Esophagus mucosa (tissue), 1 donor: ENCODE data around the gene ACY1. TPM values are rescaled to one million over a fixed set of nuclear protein-coding genes. Genes with fewer than 3 reads are reported as not detected.
A peak's percentile ranks its signal among the peaks of the same experiment; 100 is the strongest.

Source experiments
- ATAC-seq: fragments of 200-7000 bp; cut with Tn5 transposase; one replicate; pipeline ENCODE4 v1.9.1; 2020
- total RNA-seq: library from RNA; stranded (reverse); gene quantifications from one replicate; pipeline ENCODE4 v1.2.4, GENCODE V29; 2023
- donor health status: DM: yes; HTN: yes; CAD: no.

Gene ACY1
- total RNA-seq: 27.4 TPM

DNA sequence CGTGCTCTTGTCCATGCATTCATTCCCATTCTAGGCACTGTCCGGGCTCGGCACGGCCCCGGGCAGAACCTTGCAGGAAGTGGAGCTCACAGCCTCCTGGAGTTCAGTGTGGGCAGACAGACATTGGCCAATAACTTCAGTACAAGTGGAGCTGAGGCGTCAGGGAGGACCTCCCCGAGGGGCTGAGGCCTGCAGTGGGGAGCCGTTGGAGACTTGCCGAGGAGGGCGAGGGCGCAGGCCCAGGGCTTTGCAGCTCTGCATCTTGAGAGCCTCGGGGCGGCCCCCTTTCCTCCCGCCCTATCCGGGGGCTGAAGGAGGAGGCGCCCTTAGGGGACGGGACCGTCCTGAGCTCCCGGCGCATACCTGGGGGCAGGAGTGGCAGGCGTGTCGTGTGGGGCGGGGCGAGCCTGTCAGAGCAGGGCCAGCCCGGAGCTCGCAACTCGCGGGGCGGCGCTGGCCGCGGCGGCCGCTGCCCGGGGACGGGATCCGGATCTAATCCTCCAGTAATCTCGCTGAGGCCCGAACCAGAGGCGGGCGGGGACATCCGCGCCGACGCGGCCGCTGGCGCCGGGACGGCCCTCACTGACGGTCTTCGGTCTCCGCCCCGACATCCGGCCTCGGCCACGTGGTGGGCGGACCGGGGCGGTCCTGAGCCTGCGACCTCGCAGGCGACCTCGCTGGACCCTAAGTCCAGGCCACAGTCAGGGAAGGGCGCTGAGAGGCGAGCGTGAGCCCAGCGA, at the start of gene ACY1:
TSS of gene ACY1 (plus strand) at position 698 of the 740 bp plus-strand sequence. CDS start 530 bp downstream, outside the sequence.
- peak; percentile 84 for ATAC-seq

DNA sequence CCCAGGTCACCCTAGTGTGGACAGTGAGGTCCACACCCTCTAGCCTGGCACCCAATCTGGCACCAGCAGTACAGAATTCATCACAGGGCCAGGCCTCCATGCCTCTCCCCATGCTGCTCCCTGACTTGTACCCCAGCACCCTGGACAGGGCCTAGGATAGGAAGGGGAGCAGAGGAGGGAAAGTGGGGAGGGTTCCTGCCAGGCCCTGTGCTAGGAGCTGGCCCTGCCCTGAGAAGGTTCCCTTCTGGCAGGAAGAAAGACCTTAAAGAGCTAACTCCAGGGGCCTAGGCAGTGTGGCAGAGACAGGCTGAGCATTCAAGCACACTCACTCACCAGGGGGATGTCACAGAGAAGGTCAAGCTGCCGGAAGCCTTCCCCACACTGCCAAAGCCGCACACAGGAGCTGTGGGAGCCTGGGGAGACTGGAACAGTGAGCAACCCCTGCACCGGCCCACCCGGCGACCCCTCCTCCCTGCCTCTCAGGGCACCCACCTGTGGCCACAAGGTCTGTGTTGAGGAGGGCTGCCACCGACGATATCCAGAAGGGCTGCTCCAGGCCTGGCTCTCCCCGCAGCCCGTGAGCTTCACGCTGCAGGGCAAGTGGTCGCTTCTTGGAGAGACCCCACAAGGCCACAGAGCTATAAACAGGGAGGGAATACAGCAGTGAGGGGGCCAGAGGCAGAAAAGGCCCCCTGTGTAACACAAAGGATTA, 49.0 kb upstream of the ACY1 start:
- ATAC-seq: no peak

DNA sequence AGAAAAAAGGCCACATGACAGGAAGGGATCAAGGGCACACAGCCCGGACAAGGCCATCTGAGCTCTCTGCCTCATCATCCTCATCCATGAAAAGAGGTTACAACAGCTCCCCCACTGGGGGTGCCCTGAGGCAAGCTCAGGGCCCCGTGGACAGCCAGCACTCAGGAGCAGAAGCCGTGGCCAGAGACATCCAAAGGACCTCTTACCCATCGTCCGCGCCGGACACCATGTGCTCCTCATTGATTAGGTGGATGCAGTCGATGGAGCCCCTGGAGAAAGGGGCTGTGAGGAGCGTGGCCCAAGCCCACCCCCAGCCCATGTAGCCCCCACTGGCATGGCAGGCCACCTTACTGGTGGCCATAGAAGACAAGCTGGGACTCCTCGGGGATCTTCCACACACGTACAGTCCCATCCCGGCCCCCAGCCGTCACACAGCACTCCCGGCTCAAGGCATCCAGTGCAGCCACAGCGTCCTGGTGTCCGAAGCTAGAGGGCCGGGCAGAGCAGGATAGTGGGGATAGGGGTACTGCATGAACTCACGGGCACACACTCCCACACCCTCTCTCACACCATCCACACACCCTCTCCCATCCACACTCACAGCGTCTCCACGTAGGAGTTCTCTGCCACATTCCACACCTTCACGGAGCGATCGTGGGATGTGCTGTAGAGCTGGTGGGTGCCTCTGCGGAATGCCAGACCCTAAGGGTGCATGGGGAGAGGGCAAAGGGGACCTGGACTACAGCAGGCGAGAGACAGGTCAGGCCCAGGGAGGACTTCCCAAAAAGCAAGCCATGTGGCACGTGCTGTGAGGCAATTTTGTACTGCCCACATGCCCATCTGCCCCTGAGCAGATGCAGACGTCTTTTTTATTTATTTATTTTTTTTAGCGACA, 48.1 kb upstream of the ACY1 start:
- ATAC-seq: no peak

DNA sequence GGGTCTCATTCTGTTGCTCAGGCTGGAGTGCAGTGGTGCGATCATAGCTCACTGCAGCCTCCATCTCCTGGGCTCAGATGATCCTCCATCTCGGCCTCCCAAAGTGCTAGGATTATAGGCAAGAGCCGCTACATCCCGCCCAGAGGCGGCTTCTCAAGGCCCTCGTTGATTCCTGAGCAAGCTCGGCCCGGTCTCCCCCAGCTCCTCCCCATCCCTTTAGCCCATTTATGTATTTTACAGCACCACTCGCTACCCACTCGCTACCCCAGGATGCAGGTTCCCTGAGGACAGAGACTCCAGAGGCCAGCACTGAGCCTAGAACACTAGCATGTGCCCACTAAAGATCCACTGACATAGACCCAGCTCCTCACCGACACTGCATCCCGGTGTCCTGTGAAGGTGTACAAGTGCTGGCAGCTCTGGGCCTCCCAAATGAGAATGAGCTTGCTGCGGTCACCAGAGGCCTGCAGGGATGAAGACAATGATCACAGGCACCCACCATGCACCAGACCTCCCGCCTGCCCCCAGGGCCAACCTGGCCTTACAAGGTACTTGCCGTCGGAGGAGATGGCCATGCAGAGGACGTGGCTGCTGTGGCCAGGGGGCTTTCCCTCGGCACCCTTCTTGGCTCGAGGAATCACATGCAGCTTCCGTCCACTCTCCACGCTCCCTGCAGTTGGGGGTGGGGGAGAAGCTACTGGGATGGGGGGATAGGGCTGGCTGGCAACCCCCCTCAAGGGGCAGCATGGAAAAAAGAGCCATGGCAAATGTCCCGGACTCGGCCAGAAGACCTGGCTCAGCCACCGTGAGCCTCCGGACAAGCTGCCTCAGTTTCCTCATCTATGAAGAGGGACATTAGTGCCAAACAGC, 47.2 kb upstream of the ACY1 start:
- no peak for ATAC-seq

DNA sequence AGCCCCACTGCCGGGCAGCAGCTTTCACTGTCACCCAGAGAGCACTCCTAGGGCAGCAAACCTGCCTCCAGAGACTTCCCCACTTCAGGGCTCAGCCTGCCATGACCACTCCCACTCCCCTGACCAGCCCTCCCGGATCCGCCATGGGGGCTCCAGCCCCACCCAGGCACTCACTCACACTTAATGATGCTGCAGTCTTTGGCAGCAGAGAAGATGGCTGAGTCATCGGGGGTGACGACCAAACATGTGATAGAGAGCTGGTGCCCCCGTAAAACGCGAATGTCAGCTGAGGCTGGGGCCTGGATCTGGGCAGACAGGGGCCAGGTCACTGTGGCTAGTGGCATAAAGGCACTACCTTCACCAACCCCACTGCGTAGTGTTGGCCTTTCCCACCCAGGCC, 46.3 kb upstream of the ACY1 start:
- no peak for ATAC-seq

DNA sequence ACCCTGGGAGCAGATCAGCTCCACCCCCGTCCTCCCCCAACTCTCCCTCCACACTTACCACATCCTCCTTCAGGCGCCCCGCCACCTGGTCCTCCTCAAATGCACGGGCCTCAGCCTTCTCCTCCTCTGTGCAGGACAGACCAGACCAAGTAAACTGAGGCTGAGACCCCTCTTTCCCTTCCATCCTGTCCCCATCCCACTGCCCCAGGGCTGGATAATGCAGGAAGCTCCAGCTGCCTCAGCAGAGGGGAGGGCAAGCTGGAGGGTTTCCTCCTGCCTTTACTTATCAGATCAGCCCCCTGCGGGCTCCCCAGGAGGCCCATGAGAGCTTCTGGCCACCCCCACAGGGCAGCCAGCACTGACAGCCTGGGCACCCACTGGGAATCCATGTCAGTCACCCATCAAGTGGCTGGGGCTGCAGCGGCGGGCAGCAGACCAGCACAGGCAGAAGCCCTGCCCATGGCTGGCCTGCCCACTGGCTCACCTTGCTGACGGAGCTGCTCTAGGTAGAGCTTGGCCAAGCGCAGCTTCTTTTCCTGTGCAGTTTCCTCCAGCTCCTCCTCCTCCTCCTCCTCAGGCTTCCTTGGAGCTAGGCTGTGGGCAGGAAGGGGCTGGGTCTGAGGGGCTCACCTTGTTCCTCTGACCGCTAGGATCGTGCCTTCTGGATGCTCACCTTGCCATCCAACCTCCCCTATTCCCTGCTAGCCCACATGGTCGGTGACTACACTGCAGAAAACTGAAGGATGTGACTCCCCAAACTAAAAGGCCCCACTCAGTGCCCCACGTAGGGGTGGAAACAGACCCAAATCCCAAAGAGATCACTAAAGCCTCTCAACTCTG, 45.5 kb upstream of the ACY1 start:
- no peak for ATAC-seq

DNA sequence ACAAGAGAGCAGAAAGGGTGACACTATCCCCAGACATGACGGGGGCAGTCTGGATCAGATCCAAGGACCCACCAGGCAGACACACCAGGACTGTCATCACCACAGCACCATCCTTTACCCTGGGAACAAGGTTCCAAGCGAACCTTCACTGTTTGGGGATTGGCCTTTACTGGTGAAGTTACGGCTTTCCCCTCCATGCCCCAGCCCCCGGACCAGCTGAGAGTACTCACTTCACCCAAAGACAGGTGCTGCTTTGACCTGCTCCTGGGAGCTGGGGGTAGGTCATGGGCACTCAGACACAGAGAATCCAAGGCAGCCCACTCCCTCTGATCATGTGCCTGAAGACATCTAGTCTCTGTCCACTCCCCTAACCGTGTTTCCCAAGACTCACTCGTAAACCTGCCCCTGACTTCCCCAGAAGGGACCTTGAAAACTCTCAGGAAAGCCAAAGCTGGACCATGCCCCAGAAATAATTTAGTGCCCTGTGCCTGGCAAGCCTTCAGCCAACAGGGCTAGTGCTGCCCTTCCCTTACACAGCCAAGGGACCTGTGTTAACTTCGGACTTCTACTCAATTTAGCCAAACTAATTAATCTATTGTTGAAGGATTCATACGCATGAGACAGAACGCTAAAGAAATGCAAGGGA, 44.4 kb upstream of the ACY1 start:
- no peak for ATAC-seq

DNA sequence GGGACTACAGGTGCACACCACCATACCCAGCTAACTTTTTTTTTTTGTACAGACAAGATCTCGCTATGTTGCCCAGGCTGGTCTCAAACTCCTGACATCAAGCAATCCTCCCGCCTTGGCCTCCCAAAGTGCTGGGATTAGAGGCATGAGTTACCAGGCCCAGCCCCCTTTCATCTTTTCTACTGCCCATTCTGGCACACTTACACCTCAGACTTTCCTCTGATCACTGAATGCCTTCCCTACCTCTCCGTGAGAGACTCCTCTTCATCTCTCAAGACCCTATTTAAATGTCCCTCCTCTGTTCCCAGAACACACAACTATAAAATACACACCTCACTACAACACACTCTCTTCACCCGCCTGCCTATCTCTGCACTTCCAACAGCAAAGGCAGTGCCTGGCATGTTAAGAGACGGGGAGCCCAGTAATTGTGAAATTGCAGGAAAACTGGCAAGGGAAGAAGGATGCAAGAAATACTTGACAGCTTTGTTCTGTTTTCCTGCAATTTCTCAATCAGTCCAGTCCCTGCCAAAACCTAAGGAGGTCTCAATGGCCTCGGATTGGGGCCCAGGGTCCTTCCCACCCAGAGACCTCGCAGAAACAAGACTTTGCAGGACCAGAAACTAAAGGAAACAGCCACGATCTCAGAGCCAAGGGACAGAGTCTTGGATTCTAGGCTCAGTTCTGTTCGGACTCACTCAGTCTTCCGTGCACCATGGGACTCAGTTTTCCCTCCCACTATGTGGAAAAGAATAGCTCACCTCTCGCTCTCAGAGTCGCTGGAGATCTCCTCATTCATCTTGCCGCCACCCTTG, 42.5 kb upstream of the ACY1 start:
- no peak for ATAC-seq

DNA sequence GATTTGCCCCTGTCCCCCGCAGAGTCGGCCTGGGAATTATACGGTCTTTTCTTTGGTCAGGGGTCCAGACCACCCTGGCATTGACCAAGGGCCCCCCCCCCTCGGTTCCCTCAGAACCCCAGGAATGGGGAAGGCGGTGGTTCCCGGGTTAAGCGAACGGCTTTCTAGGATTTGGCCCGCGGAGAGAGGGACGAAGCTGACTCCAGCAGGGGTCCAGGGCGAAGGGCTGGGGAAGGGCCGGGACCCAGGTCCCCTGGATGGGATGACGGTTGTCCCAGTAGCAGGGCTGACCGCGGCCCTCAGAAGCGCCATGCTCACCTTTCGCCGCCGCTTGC, 41.9 kb upstream of the ACY1 start:
- ATAC-seq: no peak

DNA sequence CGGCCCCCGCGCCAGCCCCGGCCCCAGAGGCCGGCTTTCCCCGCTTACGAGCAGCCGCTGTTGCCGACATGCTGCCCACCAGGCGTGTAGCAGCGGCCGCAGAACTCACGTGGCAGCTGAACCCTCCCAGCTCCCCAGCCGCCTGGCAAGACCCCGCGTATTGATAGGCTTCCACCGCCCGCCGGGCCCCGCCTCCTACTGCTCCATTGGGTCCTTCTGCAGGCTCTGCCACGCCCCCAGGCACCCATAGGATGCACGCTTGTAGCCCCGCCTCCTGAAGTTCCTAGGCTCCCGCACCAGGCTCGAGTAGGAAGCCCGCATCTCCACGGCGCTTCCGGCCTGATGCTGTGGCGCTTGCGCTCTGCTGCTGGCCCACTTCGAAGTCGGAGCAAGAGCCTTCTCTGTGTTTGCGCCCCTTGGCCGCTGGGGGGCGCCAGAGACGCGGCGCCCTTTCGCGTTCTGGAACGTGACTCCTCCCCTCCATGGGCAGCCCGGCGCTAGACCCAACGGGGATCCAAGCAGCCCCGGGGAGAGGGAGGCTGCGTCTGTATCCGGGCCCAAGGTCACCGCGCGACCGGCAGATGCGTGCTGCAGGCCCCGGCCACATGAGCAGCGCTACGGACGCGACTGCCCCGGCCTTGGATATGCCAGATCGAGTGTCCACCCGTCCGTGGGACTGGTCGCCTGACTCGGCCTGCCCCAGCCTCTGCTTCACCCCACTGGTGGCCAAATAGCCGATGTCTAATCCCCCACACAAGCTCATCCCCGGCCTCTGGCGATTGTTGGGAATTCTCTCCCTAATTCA, 41.3 kb upstream of the ACY1 start, which contains the start of the genes PARP3 and RRP9:
TSS of gene PARP3 (plus strand) at position 566 of the 805 bp plus-strand sequence. CDS start 993 bp downstream, outside the sequence.
TSS of gene RRP9 (minus strand) at position 107 of the 805 bp plus-strand sequence. CDS start at position 70, 37 bp downstream.
- peak; percentile 97 for ATAC-seq

DNA sequence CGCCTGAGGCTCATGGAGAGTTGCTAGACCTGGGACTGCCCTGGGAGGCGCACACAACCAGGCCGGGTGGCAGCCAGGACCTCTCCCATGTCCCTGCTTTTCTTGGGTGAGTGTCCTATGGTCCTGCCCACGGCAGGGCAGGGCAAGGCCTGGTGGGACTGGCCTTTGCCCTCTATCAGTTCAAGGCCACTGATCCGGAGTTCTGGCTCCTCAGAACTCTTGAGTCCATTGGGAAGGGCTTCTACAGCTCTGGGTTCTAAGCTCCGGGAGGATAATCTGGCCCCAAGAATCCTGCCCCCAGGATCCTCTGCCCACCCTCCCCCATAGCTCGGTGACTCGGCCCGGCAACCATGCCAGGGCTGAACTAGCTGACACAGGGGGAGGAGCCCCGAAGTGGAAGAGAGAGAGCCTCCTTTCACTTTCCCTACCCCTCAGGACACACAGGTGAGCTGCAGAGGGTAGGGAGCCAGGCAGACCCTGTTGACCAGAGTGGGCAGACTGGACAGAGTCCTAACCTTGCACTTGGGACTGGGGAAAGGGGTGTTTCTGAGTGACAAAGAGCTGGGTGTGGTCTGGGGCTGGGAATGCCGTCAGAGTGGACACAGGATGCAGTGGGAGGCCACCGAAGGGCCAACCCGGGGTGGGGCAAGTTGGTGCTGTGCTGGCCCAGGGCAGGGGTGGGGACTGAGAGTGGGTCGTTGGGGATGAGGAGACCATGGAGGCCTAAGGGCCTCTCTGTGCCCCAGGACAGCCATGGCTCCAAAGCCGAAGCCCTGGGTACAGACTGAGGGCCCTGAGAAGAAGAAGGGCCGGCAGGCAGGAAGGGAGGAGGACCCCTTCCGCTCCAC, 40.5 kb upstream of the ACY1 start:
- ATAC-seq: peak; percentile 43

DNA sequence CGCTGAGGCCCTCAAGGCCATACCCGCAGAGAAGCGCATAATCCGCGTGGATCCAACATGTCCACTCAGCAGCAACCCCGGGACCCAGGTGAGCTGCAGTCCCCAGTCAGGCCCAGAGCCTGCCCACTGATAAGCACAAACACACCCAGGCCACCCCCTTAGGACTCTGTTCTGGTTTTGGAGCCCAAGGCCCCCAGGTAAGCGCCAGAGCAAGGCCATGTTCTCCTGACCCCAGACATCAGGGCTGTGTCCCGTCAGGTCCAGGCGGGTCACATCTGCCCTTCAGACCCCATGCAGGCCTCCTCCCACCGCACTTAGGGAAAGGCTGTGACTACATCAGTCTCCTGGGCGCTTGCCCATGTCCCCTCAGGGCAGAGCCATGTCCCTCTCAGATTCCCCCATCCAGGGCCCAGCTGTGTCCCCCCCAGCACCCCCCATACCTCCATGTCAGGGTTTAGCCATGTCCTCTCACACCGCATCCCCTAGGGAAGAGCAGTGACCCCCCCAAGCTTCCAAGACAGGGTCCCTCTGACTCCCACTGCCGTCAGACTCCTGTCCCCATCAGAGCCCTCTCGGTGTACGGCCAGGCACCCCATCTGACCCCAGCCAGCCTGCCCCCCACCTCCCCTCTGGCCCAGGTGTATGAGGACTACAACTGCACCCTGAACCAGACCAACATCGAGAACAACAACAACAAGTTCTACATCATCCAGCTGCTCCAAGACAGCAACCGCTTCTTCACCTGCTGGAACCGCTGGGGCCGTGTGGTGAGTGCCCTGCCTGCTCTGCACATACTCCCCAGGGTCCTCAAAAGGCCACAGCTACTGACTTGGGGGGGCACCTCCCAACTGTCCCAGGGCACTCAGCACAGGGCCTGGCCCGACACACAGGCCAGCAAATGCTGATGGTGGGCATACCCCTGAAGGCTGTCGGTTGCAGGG, 39.6 kb upstream of the ACY1 start:
- ATAC-seq: no peak

DNA sequence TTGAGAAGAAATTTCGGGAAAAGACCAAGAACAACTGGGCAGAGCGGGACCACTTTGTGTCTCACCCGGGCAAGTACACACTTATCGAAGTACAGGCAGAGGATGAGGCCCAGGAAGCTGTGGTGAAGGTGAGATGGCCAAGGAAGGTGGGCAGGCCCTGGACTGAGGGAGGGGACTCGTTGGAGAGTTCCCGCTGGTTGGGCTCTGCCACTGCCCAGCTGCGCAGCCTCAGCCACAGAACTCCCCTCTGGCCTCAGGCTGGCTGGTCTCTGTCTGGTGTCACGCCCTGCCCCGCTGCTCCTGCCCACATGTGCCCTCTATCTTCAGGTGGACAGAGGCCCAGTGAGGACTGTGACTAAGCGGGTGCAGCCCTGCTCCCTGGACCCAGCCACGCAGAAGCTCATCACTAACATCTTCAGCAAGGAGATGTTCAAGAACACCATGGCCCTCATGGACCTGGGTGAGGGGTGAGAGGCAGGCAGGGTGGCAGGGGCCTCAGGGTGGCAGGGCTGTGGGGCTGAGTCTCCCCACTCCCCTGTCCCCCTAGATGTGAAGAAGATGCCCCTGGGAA, 38.8 kb upstream of the ACY1 start:
- no peak for ATAC-seq

DNA sequence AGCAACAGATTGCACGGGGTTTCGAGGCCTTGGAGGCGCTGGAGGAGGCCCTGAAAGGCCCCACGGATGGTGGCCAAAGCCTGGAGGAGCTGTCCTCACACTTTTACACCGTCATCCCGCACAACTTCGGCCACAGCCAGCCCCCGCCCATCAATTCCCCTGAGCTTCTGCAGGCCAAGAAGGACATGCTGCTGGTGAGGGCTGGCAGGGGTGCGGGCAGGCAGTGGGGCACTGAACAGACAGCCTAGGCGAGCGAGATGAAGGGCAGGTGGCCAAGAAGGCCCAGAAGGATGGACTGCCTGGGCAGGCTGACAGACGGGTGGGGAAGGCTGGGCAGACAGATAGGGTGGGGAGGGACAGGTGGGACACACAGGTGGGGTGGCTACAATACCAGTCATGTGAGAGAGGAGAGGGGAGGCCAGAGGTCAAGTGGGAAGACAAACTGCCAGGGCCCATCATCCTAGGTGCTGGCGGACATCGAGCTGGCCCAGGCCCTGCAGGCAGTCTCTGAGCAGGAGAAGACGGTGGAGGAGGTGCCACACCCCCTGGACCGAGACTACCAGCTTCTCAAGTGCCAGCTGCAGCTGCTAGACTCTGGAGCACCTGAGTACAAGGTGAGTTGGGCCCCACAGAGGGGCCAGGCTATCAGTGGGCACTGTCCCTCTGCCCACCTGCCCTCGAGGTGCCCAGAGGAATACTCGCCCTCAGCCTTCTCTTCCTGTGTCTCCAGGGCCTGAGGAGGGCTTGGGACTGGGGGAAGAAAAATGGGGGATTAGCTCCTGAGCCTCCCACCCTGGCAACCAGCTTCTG, 38.1 kb upstream of the ACY1 start:
- no peak for ATAC-seq
